Measurements from ENCODE around the gene SDR42E1.
"Not testable (repeated sequence)": the region's sequence is repeated elsewhere in the genome, so short reads cannot be mapped to it uniquely, and the experiment has no call there.

The SDR42E1 gene

DNA sequence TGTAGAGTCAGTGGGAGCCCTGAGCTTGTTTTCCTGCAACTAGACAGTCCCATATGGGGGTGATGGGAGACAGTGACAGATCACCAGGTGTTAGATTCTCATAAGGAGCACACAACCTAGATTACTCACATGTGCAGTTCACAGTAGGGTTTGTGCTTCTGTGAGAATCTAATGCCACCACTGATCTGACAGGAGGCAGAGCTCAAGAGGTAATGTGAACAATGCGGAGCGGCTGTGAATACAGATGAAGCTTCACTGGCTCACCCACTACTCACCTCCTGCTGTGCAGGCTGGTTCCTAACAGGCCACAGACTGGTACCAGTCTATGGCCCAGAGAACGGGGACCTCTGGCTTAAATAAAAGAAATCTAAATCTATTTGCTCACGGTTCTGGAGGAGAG is 13.6 kb upstream of the SDR42E1 start:
- TF ChIP-seq ZNF274 (IDR thresholded peaks at IDR 0.05; ENCODE audit: low read depth, low read length), result no peak
- H3K4me3 ChIP-seq (ENCODE audit: low read length), result no peak overlapping the region

DNA sequence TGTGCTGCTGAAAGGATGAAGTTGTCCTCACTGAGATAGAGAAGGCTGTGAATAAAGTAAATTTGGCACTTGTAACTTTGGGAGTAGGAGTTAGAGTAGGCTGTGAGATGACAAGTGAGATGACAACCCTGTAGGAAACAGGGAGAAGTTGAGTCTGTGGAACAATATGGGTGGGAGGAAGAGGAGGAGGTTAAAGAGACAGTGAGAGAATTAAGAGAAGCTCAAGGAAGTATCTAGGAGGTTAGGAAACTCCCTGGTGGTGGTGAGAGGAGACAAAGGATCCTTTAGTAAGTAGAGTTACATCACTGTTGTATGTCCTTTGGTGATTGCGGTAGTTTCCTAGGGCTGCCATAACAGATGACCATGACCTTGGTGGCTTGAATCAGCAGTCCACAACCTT is 13.0 kb upstream of the SDR42E1 start:
- H3K4me3 ChIP-seq (ENCODE audit: low read length), result no peak overlapping the region
- no peak for TF ChIP-seq ZNF274 (IDR thresholded peaks at IDR 0.05; ENCODE audit: low read depth, low read length)

DNA sequence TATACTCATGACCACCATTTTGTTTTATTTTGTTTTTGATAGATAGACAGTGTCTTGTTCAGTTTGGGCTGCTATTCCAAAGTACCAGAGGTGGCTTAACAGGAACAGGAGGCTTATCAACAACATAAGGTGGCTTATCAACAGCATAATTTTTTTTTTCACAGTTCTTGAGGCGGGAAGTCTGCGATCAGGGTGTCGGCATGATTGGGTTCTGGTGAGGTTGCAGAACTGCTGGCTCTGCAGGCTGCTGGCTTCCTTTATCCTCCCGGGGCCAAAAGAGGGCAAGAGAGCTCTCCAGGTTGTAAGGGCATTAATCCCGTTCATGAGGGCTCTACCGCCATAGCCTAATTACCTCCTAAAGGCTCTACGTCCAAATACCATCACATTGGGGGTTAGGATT is 11.9 kb upstream of the SDR42E1 start:
- no peak for TF ChIP-seq ZNF274 (IDR thresholded peaks at IDR 0.05; ENCODE audit: low read depth, low read length)
- no peak overlapping the region for H3K4me3 ChIP-seq (ENCODE audit: low read length)

DNA sequence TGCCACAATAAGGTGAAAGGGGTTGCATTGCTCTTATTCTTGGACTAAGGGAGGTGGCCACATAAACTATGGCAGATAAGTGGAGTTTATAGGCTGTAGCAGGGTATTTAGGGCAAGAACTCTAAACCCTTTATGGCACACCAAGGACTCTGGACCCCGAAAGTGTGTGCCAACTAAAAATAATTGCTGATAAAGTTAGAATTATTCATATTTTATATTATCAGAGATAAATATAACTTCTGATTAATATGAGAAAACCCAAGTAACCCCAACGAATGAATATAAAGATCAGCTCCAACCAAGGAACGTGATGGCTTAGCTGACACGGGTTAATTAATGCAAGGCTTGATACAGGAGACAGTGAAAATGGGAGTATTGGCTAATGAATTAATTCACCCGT is 8.8 kb upstream of the SDR42E1 start:
- no peak overlapping the region for H3K4me3 ChIP-seq (ENCODE audit: low read length)
- TF ChIP-seq ZNF274 (IDR thresholded peaks at IDR 0.05; ENCODE audit: low read depth, low read length), result no peak

DNA sequence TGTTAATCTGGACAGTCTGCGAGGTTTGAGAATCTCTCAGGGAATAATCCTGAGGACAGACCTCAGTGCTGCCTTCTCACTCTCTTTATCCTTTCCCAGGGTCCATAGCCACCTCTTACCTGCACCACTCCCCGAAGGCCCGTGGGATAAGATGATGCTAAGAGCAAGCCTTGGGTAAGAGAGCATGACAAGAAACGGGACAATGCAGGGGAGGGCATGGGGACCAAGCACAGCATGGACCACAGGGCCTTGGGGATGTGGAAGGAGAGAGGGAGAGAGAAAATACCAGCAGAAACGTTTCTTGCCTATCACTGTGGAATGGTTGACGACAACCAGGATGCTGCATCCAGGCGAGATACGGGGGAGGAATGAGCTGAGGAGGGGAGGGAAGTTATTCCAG is 8.3 kb upstream of the SDR42E1 start:
- no peak overlapping the region for H3K4me3 ChIP-seq (ENCODE audit: low read length)
- no peak for TF ChIP-seq ZNF274 (IDR thresholded peaks at IDR 0.05; ENCODE audit: low read depth, low read length)

DNA sequence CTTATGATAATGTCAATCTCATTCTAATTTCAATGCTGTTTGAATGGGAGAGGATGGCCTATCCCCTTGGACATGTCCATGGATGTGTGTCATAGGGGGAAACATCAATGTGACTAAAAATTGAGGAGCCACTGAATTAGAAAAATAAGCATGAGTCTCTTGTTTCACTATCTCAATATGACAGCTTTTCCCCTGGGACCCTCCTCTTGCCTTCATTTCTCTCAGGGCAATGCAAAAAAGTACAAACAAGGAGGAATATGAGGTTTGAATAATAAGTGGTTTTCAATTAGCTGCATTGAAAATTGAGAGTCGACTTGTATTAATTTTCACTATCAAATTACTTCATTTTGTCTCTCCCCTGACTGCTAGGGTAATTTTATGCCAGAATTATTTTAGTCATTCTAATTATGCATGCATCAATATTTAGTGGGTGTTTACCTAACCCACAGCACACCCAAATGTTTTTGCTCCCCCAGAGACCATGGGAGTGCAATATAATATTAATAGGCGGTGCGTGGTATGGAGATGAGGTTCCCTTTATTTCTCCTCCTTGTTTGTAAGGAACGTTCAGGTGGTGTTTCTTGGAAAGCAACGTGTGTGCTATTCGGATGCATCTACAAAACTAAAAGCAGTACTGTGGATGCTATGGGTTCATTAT is 6.8 kb upstream of the SDR42E1 start:
- TF ChIP-seq ZNF274 (IDR thresholded peaks at IDR 0.05; ENCODE audit: low read depth, low read length), result no peak
- H3K4me3 ChIP-seq (ENCODE audit: low read length), result no peak overlapping the region

GRCh38 chr16:82016964-82017363 is 5.7 kb upstream of the SDR42E1 start:
- no peak for TF ChIP-seq ZNF274 (IDR thresholded peaks at IDR 0.05; ENCODE audit: low read depth, low read length)

GRCh38 chr16:82016263-82016662 is 5.0 kb upstream of the SDR42E1 start:
- H3K4me3 ChIP-seq (ENCODE audit: low read length), result no peak overlapping the region

More at GRCh38 chr16:82016964-82017363, 5.7 kb upstream of the SDR42E1 start:
- H3K4me3 ChIP-seq (ENCODE audit: low read length), result no peak overlapping the region

DNA sequence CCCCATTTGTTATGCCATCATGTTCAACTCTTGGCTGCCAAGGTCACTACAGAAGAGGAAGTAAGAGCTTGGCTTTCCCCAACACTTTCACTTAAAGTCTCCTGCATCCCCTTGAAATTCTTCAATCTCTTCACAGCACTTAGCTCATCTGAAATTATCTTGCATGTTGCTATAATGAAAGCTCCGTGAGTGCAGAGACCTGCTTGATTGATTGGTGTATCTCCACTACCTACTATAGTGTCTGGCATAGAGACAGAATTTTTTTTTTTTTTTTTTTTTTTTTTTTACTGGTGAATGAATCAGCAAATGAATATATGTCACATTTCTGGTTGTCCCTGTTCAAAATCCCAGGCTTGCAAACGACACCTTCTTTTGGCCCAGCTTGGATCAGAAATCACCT is 1.9 kb upstream of the SDR42E1 start:
- H3K4me3 ChIP-seq (ENCODE audit: low read length), result no peak overlapping the region
- no peak for TF ChIP-seq ZNF274 (IDR thresholded peaks at IDR 0.05; ENCODE audit: low read depth, low read length)

More at GRCh38 chr16:82016263-82016662, 5.0 kb upstream of the SDR42E1 start:
- TF ChIP-seq ZNF274 (IDR thresholded peaks at IDR 0.05; ENCODE audit: low read depth, low read length), result no peak

DNA sequence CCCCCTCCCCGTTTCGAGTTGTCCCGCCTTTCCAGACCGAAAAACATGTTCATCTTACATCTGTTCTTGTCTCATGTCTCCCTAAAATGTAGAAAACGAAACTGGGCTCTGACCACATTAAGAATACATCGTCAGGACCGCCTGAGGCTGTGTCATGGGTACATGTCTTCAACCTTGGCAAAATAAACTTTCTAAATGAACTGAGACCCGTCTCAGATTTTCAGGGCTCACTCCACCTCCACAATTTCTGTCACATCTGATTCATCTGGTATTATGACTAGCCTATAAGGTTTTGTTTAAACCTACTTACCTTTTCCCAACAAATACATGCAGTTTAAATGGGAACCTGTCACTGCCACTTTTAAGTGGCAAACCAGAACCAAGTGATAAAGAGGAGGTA is 621 bp downstream of the SDR42E1 start:
- TF ChIP-seq ZNF274 (IDR thresholded peaks at IDR 0.05; ENCODE audit: low read depth, low read length), result no peak
- peak overlapping the region; percentile 68; the same call in 1 of the 2 replicates for H3K4me3 ChIP-seq (ENCODE audit: low read length)

- H3K4me3 ChIP-seq (ENCODE audit: low read length), result not testable (repeated sequence)
Measured at GRCh38 chr16:82009789-82010188, 1.5 kb downstream of the SDR42E1 start.

GRCh38 chr16:82008957-82009592 is 2.2 kb downstream of the SDR42E1 start:
- no peak overlapping the region for H3K4me3 ChIP-seq (ENCODE audit: low read length)
- TF ChIP-seq ZNF274 (IDR thresholded peaks at IDR 0.05; ENCODE audit: low read depth, low read length), result no peak

GRCh38 chr16:82007189-82007588 is 4.1 kb downstream of the SDR42E1 start:
- no peak for TF ChIP-seq ZNF274 (IDR thresholded peaks at IDR 0.05; ENCODE audit: low read depth, low read length)
- no peak overlapping the region for H3K4me3 ChIP-seq (ENCODE audit: low read length)

DNA sequence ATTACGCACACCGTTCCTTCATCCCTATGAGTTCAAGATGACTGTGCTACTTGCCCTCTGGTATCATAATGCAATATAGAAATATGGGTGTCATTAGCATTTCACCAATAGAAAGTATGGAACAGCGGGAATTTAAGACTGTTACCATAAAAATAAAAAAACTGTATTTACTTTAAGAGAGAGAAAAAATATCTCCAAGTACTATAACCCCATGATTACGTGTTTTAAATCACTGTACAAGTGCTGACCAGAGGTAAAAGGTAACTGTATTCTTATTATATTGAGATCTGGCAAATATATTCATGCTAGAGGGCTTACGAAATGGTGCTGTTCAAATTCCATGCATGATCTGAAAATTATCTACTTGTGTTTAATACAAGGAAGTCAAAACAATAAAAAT is 5.2 kb downstream of the SDR42E1 start:
- H3K4me3 ChIP-seq (ENCODE audit: low read length), result no peak overlapping the region
- TF ChIP-seq ZNF274 (IDR thresholded peaks at IDR 0.05; ENCODE audit: low read depth, low read length), result no peak

DNA sequence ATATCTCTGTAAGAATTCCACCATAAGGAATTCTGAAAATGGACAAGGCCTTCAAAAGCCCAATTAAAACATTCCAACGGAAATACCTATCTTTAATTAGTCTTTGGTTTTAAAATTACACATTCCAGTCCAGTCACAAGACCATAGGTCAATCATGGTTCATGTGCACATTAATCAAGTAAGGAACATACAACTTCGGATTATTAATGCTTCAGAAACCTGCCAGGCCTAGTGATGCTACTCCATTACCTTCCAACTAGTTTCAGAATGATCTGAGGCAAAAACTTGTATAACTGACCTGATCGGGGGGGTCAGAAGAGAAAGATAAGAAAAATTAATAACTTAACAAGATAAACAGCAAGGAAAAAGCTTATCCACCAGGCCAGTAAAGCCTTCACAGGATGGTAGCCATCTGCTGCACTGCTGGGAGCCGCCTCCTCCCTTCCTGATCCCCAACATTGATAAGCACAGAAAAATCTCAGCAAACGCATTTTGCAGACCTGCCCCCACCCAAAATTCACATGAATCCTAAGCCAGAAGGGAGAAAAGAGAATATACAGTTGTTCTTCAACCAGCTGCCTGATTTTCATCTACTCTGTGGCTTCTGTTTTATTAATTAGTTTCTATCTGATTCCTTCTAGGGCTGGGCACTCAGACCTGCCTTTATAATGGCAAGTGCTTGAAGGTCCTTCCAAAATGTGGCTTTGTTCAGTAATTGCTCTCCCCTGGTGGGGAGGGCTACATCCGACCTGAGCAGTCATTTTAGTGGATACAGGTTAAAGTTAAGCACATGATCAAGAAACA is 6.0 kb downstream of the SDR42E1 start:
- no peak overlapping the region for H3K4me3 ChIP-seq (ENCODE audit: low read length)
- TF ChIP-seq ZNF274 (IDR thresholded peaks at IDR 0.05; ENCODE audit: low read depth, low read length), result no peak

Data from GM08714 (cell line).